ENCODE results near the gene RTF2. TPM values are rescaled to one million over a fixed set of nuclear protein-coding genes. Genes with fewer than 3 reads are reported as not detected.

Gene RTF2
- total RNA-seq, 4 donors from 2014 or later, result 69.1 to 88.8 (median 77.5) TPM

- Histone ChIP-seq H3K4me1 (no peaks in the 10 kb centered on the region), H3K4me3 (no peak overlapping the region), H3K36me3 (no peaks in the 10 kb centered on the region), H3K27me3 (no peaks in the 10 kb centered on the region), H3K27ac (no peak overlapping the region), H3K9me3 (no peaks in the 10 kb centered on the region)
- ATAC-seq (no peak), DNase-seq (no peak)
- in situ Hi-C loops (cut with MboI; ENCODE audit: low sequenced_read_pairs in 4 of 4) (no loop called here), intact Hi-C loops (cut with DNase I; ENCODE audit: low total_unique reads) (no loop called here)
- TF ChIP-seq CTCF (IDR thresholded peaks at IDR 0.05 in 4 of 5, conservative IDR thresholded peaks at IDR 0.05 in 1 of 5) (no peak), POLR2A (IDR thresholded peaks at IDR 0.05) (no peak)
Measured at GRCh38 chr20:56422824-56423189, 45.6 kb upstream of the RTF2 start.

- intact Hi-C loops (cut with DNase I; ENCODE audit: low total_unique reads), result no loop called here
- DNase-seq (no peak), ATAC-seq (no peak)
- Histone ChIP-seq H3K36me3 (no peaks in the 10 kb centered on the region), H3K4me1 (no peaks in the 10 kb centered on the region), H3K27me3 (no peaks in the 10 kb centered on the region), H3K4me3 (no peak overlapping the region), H3K9me3 (no peaks in the 10 kb centered on the region), H3K27ac (no peak overlapping the region)
- TF ChIP-seq CTCF (IDR thresholded peaks at IDR 0.05 in 4 of 5, conservative IDR thresholded peaks at IDR 0.05 in 1 of 5) (no peak), POLR2A (IDR thresholded peaks at IDR 0.05) (no peak)
- in situ Hi-C loops (cut with MboI; ENCODE audit: low sequenced_read_pairs in 4 of 4), result no loop called here
Measured at GRCh38 chr20:56423211-56423610, 45.2 kb upstream of the RTF2 start.

- no peaks in the 10 kb centered on the region for H3K36me3 ChIP-seq
- no peak overlapping the region for H3K27ac ChIP-seq
- no peaks in the 10 kb centered on the region for H3K27me3 ChIP-seq
- in situ Hi-C loops (cut with MboI; ENCODE audit: low sequenced_read_pairs in 4 of 4), result no loop called here
- no peaks in the 10 kb centered on the region for H3K9me3 ChIP-seq
- ATAC-seq, result no peak
- H3K4me1 ChIP-seq, result no peaks in the 10 kb centered on the region
- TF ChIP-seq POLR2A (IDR thresholded peaks at IDR 0.05) (no peak), CTCF (IDR thresholded peaks at IDR 0.05 in 4 of 5, conservative IDR thresholded peaks at IDR 0.05 in 1 of 5) (no peak)
- intact Hi-C loops (cut with DNase I; ENCODE audit: low total_unique reads), result no loop called here
- no peak overlapping the region for H3K4me3 ChIP-seq
- no peak for DNase-seq
Measured at GRCh38 chr20:56423886-56424285, 44.5 kb upstream of the RTF2 start.

- no peaks in the 10 kb centered on the region for H3K36me3 ChIP-seq
- no peak for DNase-seq
- no peaks in the 10 kb centered on the region for H3K4me1 ChIP-seq
- intact Hi-C loops (cut with DNase I; ENCODE audit: low total_unique reads), result no loop called here
- H3K4me3 ChIP-seq, result no peak overlapping the region
- in situ Hi-C loops (cut with MboI; ENCODE audit: low sequenced_read_pairs in 4 of 4), result no loop called here
- no peak for ATAC-seq
- TF ChIP-seq CTCF (IDR thresholded peaks at IDR 0.05 in 4 of 5, conservative IDR thresholded peaks at IDR 0.05 in 1 of 5) (no peak), POLR2A (IDR thresholded peaks at IDR 0.05) (no peak)
- H3K27ac ChIP-seq, result no peak overlapping the region
- no peaks in the 10 kb centered on the region for H3K9me3 ChIP-seq
- H3K27me3 ChIP-seq, result no peaks in the 10 kb centered on the region
Measured at GRCh38 chr20:56424931-56425330, 43.5 kb upstream of the RTF2 start.

- in situ Hi-C loops (cut with MboI; ENCODE audit: low sequenced_read_pairs in 4 of 4), result no loop called here
- Histone ChIP-seq H3K36me3 (no peaks in the 10 kb centered on the region), H3K4me1 (no peaks in the 10 kb centered on the region), H3K4me3 (no peak overlapping the region), H3K27ac (no peak overlapping the region), H3K9me3 (no peaks in the 10 kb centered on the region), H3K27me3 (no peaks in the 10 kb centered on the region)
- TF ChIP-seq POLR2A (IDR thresholded peaks at IDR 0.05), result no peak
- no peak for TF ChIP-seq CTCF (IDR thresholded peaks at IDR 0.05 in 4 of 5, conservative IDR thresholded peaks at IDR 0.05 in 1 of 5)
- intact Hi-C loops (cut with DNase I; ENCODE audit: low total_unique reads), result no loop called here
- DNase-seq (no peak), ATAC-seq (no peak)
Measured at GRCh38 chr20:56426026-56426425, 42.4 kb upstream of the RTF2 start.
